Activated T-cell treated with anti-CD3 and anti-CD28 coated beads, Interleukin-2, amount 50 U/mL, for 72 hours (primary cell): ENCODE measurements around the gene SELPLG. TPM values are rescaled to one million over a fixed set of nuclear protein-coding genes. Genes with fewer than 3 reads are reported as not detected.
"Not testable (repeated sequence)": the region's sequence is repeated elsewhere in the genome, so short reads cannot be mapped to it uniquely, and the experiment has no call there.

Experiments used
- ATAC-seq, 2 donors: fragments of 150-1000 bp; cut with Tn5 transposase; replicated peaks in 1 of 2; 2 replicates each; pipeline ENCODE4 v1.10.0; 2021; ENCODE audit warnings: moderate library complexity in 2 of 2, mild to moderate bottlenecking in 1 of 2
- DNase-seq, 2 donors: peaks; one replicate each; pipeline ENCODE4 v3.0.0; 2021 to 2022; ENCODE audit warnings: mixed read lengths in 1 of 2
- H3K27ac Mint-ChIP-seq: one replicate; pipeline ENCODE4 v1.8.0; 2022; ENCODE audit warnings: mild to moderate bottlenecking, moderate library complexity, mixed read lengths
- H3K27me3 Mint-ChIP-seq: one replicate; pipeline ENCODE4 v1.8.0; 2022; ENCODE audit warnings: low read depth, mixed read lengths
- H3K36me3 Mint-ChIP-seq, 2 donors: one replicate each; pipeline ENCODE4 v1.8.0; 2022; ENCODE audit warnings: mixed read lengths in 2 of 2, mild to moderate bottlenecking in 1 of 2; ENCODE audit not compliant: insufficient read depth in 2 of 2
- H3K4me1 Mint-ChIP-seq: one replicate; pipeline ENCODE4 v1.8.0; 2022; ENCODE audit warnings: low read depth, mixed read lengths
- H3K4me3 Mint-ChIP-seq, 2 donors: one replicate each; pipeline ENCODE4 v1.8.0; 2022; ENCODE audit warnings: mild to moderate bottlenecking in 2 of 2, mixed read lengths in 2 of 2, moderate library complexity in 2 of 2
- H3K9me3 Mint-ChIP-seq, 2 donors: one replicate each; pipeline ENCODE4 v1.8.0; 2022; ENCODE audit warnings: mixed read lengths in 2 of 2
- total RNA-seq, 2 donors: library from RNA; stranded (reverse); gene quantifications; one replicate each; pipeline ENCODE4 v1.2.3, GENCODE V29; 2022

Gene SELPLG
- total RNA-seq, 2 donors from 2014 or later, result 49.6 to 55.4 TPM

- Mint-ChIP-seq H3K9me3 (peaks cover 7 to 10% of the 10 kb centered on the region in 2 donors), H3K4me1 (peaks cover 25% of the 10 kb centered on the region), H3K4me3 (no peak overlapping the region), H3K27me3 (peaks cover 16% of the 10 kb centered on the region), H3K36me3 (peaks cover 2% of the 10 kb centered on the region in 2 donors), H3K27ac (peak overlapping the region; percentile 17)
- no peak for DNase-seq
- ATAC-seq, result no peak
Observed at GRCh38 chr12:108578813-108579212, 54.9 kb downstream of the SELPLG start.

DNA sequence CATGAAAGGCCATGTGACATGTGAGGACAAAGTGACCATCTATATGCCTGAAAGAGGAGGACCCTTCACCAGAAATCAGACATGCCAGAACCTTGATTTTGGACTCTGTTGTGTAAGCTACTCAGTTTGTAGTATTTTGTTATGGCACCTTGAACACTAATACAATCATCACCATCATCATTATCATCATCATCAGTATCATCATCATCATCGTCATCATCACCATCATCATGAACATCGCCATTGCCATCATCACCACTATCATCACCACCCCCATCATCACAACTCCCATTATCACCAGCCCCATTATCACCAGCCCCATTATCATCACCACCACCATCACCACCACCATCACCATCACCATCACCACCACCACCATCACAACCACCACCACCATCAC is 55.4 kb downstream of the SELPLG start:
- peaks cover 31% of the 10 kb centered on the region for H3K4me1 Mint-ChIP-seq
- DNase-seq (no peak), ATAC-seq (no peak)
- peaks cover 7 to 10% of the 10 kb centered on the region in 2 donors for H3K9me3 Mint-ChIP-seq
- no peak overlapping the region for H3K27ac Mint-ChIP-seq
- peaks cover 2% of the 10 kb centered on the region in 2 donors for H3K36me3 Mint-ChIP-seq
- peaks cover 16% of the 10 kb centered on the region for H3K27me3 Mint-ChIP-seq
- no peak overlapping the region for H3K4me3 Mint-ChIP-seq

GRCh38 chr12:108577458-108577857 is 56.2 kb downstream of the SELPLG start:
- Mint-ChIP-seq H3K27ac (no peak overlapping the region), H3K27me3 (peaks cover 16% of the 10 kb centered on the region), H3K4me1 (peaks cover 39% of the 10 kb centered on the region), H3K4me3 (no peak overlapping the region), H3K36me3 (peaks cover 2% of the 10 kb centered on the region in 2 donors), H3K9me3 (peaks cover 7 to 10% of the 10 kb centered on the region in 2 donors)
- ATAC-seq, result no peak
- DNase-seq, result no peak

GRCh38 chr12:108576660-108577234 is 56.9 kb downstream of the SELPLG start:
- DNase-seq (no peak), ATAC-seq (no peak)
- Mint-ChIP-seq H3K27ac (no peak overlapping the region), H3K9me3 (peaks cover 7 to 10% of the 10 kb centered on the region in 2 donors), H3K4me3 (no peak overlapping the region), H3K27me3 (peaks cover 16% of the 10 kb centered on the region), H3K36me3 (peaks cover 2% of the 10 kb centered on the region in 2 donors), H3K4me1 (peaks cover 46% of the 10 kb centered on the region)

- Mint-ChIP-seq H3K36me3 (peaks cover 2% of the 10 kb centered on the region in 2 donors), H3K27me3 (peaks cover 16% of the 10 kb centered on the region), H3K9me3 (peaks cover 7 to 10% of the 10 kb centered on the region in 2 donors), H3K4me1 (peaks cover 57% of the 10 kb centered on the region), H3K27ac (no peak overlapping the region), H3K4me3 (peak overlapping the region in 1 of 2 donors; percentile 28)
- DNase-seq (no peak), ATAC-seq (no peak)
Observed at GRCh38 chr12:108575199-108575912, 58.3 kb downstream of the SELPLG start.

GRCh38 chr12:108574276-108574675 is 59.4 kb downstream of the SELPLG start:
- not testable (repeated sequence) for DNase-seq, H3K9me3 Mint-ChIP-seq, H3K4me3 Mint-ChIP-seq, H3K27ac Mint-ChIP-seq, H3K36me3 Mint-ChIP-seq, ATAC-seq
- Mint-ChIP-seq H3K27me3 (peaks cover 16% of the 10 kb centered on the region), H3K4me1 (peaks cover 67% of the 10 kb centered on the region)

DNA sequence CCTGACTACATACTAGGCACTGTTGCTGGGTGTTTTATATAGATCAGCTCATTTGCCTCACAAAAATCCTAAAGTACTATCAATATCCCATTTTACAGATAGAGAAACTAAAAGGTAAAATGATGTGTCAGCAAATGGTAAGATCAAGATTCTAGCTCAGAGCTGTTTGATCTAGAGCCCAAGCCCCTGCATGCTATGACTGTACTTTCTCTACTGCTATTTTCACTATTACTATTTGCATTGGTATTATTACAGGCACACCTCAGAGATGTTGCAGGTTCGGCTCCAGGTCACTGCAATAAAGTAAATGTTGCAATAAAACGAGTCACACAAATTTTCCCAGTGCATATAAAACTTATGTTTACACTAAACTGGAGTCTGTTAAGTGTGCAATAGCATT is 60.4 kb downstream of the SELPLG start:
- H3K9me3 Mint-ChIP-seq, result peaks cover 0 to 2% of the 10 kb centered on the region in 2 donors

GRCh38 chr12:108572166-108572790 is 61.4 kb downstream of the SELPLG start:
- Mint-ChIP-seq H3K27ac (no peak overlapping the region), H3K9me3 (no peaks in the 10 kb centered on the region)

More for the DNA sequence above, 60.4 kb downstream of the SELPLG start:
- H3K4me1 Mint-ChIP-seq, result peaks cover 76% of the 10 kb centered on the region
- H3K4me3 Mint-ChIP-seq, result peak overlapping the region; percentile 52 to 56
- H3K27me3 Mint-ChIP-seq, result peaks cover 16% of the 10 kb centered on the region
- ATAC-seq, result peak; percentile 73 to 74
- peak; percentile 49 to 56 for DNase-seq
- peak overlapping the region; percentile 51 for H3K27ac Mint-ChIP-seq
- H3K36me3 Mint-ChIP-seq, result peaks cover 7 to 10% of the 10 kb centered on the region in 2 donors

More at GRCh38 chr12:108572166-108572790, 61.4 kb downstream of the SELPLG start:
- Mint-ChIP-seq H3K4me1 (peaks cover 87% of the 10 kb centered on the region), H3K27me3 (peaks cover 16% of the 10 kb centered on the region), H3K36me3 (peaks cover 12 to 15% of the 10 kb centered on the region in 2 donors), H3K4me3 (peak overlapping the region in 1 of 2 donors; percentile 56)
- DNase-seq, result no peak
- peak in 1 of 2 donors; percentile 27 for ATAC-seq

Other genes starting within 250 kb of the SELPLG start
- gene FICD, start 118.6 kb downstream of the SELPLG start, total RNA-seq, result 1 to 10 TPM; 4.0 to 7.7 TPM
- 10 to 100 TPM; 75.7 to 78.8 TPM for gene SART3, start 72.7 kb downstream of the SELPLG start, total RNA-seq
- 100 to 1,000 TPM; 115 to 139 TPM for gene ISCU, start 71.3 kb downstream of the SELPLG start, total RNA-seq
- under 1 TPM; 0.65 to 0.74 TPM for gene TMEM119, start 35.8 kb downstream of the SELPLG start, total RNA-seq
- gene CORO1C, start 97.6 kb upstream of the SELPLG start, total RNA-seq, result 10 to 100 TPM; 35.6 to 38.3 TPM
- gene SSH1, start 223.7 kb upstream of the SELPLG start, total RNA-seq, result 10 to 100 TPM; 33.8 to 48.8 TPM
- gene DAO, start 246.2 kb upstream of the SELPLG start, total RNA-seq, result not detected